Measurements from ENCODE around the gene TBC1D32. TPM values are rescaled to one million over a fixed set of nuclear protein-coding genes. Genes with fewer than 3 reads are reported as not detected.

The TBC1D32 gene
- total RNA-seq, 1 donor from 2014 or later: 8.9 TPM

GRCh38 chr6:121333196-121333595, 1.1 kb downstream of the TBC1D32 start:
- H3K27ac ChIP-seq (ENCODE audit: low read depth, low read length): no peak overlapping the region
- Mint-ChIP-seq H3K27me3 (ENCODE audit: low read depth, unreplicated experiment) (no peaks in the 10 kb centered on the region), H3K27ac (ENCODE audit: unreplicated experiment) (no peak overlapping the region), H3K4me3 (ENCODE audit: unreplicated experiment) (peak overlapping the region; percentile 75), H3K36me3 (ENCODE audit: low read depth, unreplicated experiment) (no peaks in the 10 kb centered on the region), H3K4me1 (ENCODE audit: low read depth, unreplicated experiment) (peaks cover 8% of the 10 kb centered on the region), H3K9me3 (ENCODE audit: unreplicated experiment) (no peaks in the 10 kb centered on the region)
- peak overlapping the region; percentile 86 for H3K4me2 ChIP-seq (ENCODE audit: low read length)
- DNase-seq (ENCODE audit: low read depth) (no peak), FAIRE-seq (no peak)
- no peaks in the 10 kb centered on the region for H3K9me3 ChIP-seq (ENCODE audit: insufficient read depth, low read depth, low read length)
- no peaks in the 10 kb centered on the region for H3K79me2 ChIP-seq (ENCODE audit: insufficient read depth, low read length)
- no peaks in the 10 kb centered on the region for H3K27me3 ChIP-seq (ENCODE audit: insufficient read depth, low read length)
- H4K20me1 ChIP-seq (ENCODE audit: insufficient read depth, low read length): no peaks in the 10 kb centered on the region
- no peak overlapping the region for H3K4me3 ChIP-seq (ENCODE audit: insufficient read depth, low read depth, low read length)
- H3K36me3 ChIP-seq (ENCODE audit: insufficient read depth, low read length): no peaks in the 10 kb centered on the region
- no peak overlapping the region for H3K9ac ChIP-seq (ENCODE audit: low read length)
- TF ChIP-seq EZH2 (IDR thresholded peaks at IDR 0.05; ENCODE audit: insufficient read depth, low read length): no peak
- no peak for TF ChIP-seq CTCF (IDR thresholded peaks at IDR 0.05; ENCODE audit: insufficient read depth, low read depth, low read length)
- peaks cover 4% of the 10 kb centered on the region for H3K4me1 ChIP-seq (ENCODE audit: insufficient read depth, low read length)
- H2AFZ ChIP-seq (ENCODE audit: low read depth, low read length): no peak overlapping the region

DNA sequence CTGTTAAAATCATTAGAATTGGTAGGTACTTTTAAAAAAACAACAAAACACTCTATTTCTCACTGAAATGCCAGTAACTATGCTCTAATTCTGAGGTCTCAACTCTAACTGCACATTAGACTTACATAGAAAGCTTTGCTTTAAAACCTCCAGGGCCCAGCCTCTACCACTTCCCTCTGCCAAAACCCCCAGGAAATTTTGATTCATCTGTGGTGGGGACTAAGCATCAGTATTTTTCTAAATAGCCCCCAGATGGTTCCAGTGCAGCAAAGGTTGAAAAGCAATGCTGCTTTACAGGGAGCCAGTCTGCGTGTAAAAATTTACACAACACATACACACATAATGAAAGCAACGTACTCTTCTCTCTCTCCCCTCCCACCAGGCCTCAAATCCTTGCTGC, 3.8 kb downstream of the TBC1D32 start:
- H3K4me3 Mint-ChIP-seq (ENCODE audit: unreplicated experiment): no peak overlapping the region
- H3K27ac Mint-ChIP-seq (ENCODE audit: unreplicated experiment): no peak overlapping the region

More for the DNA sequence above, 3.8 kb downstream of the TBC1D32 start:
- Histone ChIP-seq H3K4me2 (ENCODE audit: low read length) (no peak overlapping the region), H3K79me2 (ENCODE audit: insufficient read depth, low read length) (no peaks in the 10 kb centered on the region), H3K4me3 (ENCODE audit: insufficient read depth, low read depth, low read length) (no peak overlapping the region), H4K20me1 (ENCODE audit: insufficient read depth, low read length) (no peaks in the 10 kb centered on the region), H3K9ac (ENCODE audit: low read length) (no peak overlapping the region), H3K9me3 (ENCODE audit: insufficient read depth, low read depth, low read length) (no peaks in the 10 kb centered on the region), H3K36me3 (ENCODE audit: insufficient read depth, low read length) (no peaks in the 10 kb centered on the region), H3K27me3 (ENCODE audit: insufficient read depth, low read length) (no peaks in the 10 kb centered on the region), H3K4me1 (ENCODE audit: insufficient read depth, low read length) (peaks cover 4% of the 10 kb centered on the region), H3K27ac (ENCODE audit: low read depth, low read length) (no peak overlapping the region), H2AFZ (ENCODE audit: low read depth, low read length) (no peak overlapping the region)
- H3K36me3 Mint-ChIP-seq (ENCODE audit: low read depth, unreplicated experiment): no peaks in the 10 kb centered on the region
- no peaks in the 10 kb centered on the region for H3K27me3 Mint-ChIP-seq (ENCODE audit: low read depth, unreplicated experiment)
- FAIRE-seq (no peak), DNase-seq (ENCODE audit: low read depth) (no peak)
- H3K4me1 Mint-ChIP-seq (ENCODE audit: low read depth, unreplicated experiment): peaks cover 8% of the 10 kb centered on the region
- TF ChIP-seq CTCF (IDR thresholded peaks at IDR 0.05; ENCODE audit: insufficient read depth, low read depth, low read length) (no peak), EZH2 (IDR thresholded peaks at IDR 0.05; ENCODE audit: insufficient read depth, low read length) (no peak)
- H3K9me3 Mint-ChIP-seq (ENCODE audit: unreplicated experiment): no peaks in the 10 kb centered on the region

Measured in astrocyte (in vitro differentiated cells and primary cell).